Thoracic aorta (tissue), 2 donors: ENCODE measurements around the gene OLFM2. TPM values are rescaled to one million over a fixed set of nuclear protein-coding genes. Genes with fewer than 3 reads are reported as not detected.

ENCODE experiments used
- ATAC-seq: fragments of 150-250 bp; one replicate; pipeline ENCODE4 v1.8.0; 2017; ENCODE audit warnings: low read depth; ENCODE audit not compliant: insufficient number of reproducible peaks, low FRiP score
- DNase-seq: peaks from one replicate; pipeline ENCODE4 v3.0.0-alpha.2; 2020; ENCODE audit warnings: low spot score
- H3K27ac ChIP-seq, 2 donors: fragments of 200-600 bp; sonication (generic); 1 replicate in 1 of 2; 2 replicates in 1 of 2; pipeline ENCODE4 v1.5.1; 2016; ENCODE audit warnings: mild to moderate bottlenecking in 2 of 2, moderate library complexity in 2 of 2
- H3K27me3 ChIP-seq: fragments of 200-600 bp; sonication (generic); replicated peaks from 2 replicates; pipeline ENCODE4 v1.6.0; 2016; ENCODE audit warnings: mild to moderate bottlenecking; ENCODE audit not compliant: insufficient read depth
- H3K36me3 ChIP-seq: fragments of 200-600 bp; sonication (generic); one replicate; pipeline ENCODE4 v1.5.1; 2016
- H3K4me1 ChIP-seq, 2 donors: fragments of 200-600 bp; sonication (generic); 1 replicate in 1 of 2; 2 replicates in 1 of 2; pipeline versions ENCODE4 v1.5.1 to v1.6.0; 2016; ENCODE audit warnings: low read depth in 2 of 2, mild to moderate bottlenecking in 1 of 2; ENCODE audit not compliant: control insufficient read depth in 1 of 2
- H3K4me3 ChIP-seq: fragments of 200-600 bp; sonication (generic); 2 replicates; pipeline ENCODE4 v1.5.1; 2016; ENCODE audit warnings: mild to moderate bottlenecking
- H3K9me3 ChIP-seq: fragments of 200-600 bp; sonication (generic); 2 replicates; pipeline ENCODE4 v1.5.1; 2016
- total RNA-seq, 2 donors: library from RNA; depleted of rRNA; stranded (reverse); fragments of >200 nt; gene quantifications; one replicate each; pipeline versions ENCODE4 v1.1.0 to v1.2.3, GENCODE V29; 2016
- TF ChIP-seq, protein P1 (sequence below): fragments of 200-600 bp; sonication (generic); IDR thresholded peaks from one replicate; pipeline ENCODE4 v1.5.1; 2019; ENCODE audit warnings: antibody characterized with exemption

OLFM2 gene
- total RNA-seq, 2 donors from 2014 or later = 5.8 to 13.4 TPM

DNA sequence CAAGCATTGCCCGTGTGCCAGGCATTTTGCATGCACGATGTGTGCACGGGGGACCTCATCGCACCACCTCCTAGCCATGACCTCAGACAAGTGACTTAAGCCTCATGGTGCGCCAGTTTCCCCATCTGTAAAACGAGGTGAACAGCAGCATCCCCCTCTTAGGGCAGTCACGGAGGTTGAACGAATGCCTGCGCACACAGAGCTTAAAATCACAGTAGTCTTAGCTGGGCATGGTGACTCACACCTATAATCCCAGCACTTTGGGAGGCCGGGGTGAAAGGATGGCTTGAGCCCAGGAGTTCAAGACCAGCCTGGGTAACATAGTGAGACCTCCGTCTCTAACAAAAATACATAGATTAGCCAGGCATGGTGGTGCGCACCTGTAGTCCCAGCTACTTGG, 52.6 kb downstream of the OLFM2 start:
- Histone ChIP-seq H3K4me3 (no peak overlapping the region), H3K9me3 (no peaks in the 10 kb centered on the region), H3K27ac (no peak overlapping the region), H3K36me3 (no peaks in the 10 kb centered on the region), H3K27me3 (no peaks in the 10 kb centered on the region), H3K4me1 (peaks cover 0 to 5% of the 10 kb centered on the region in 2 donors)
- TF ChIP-seq, protein P1, sequence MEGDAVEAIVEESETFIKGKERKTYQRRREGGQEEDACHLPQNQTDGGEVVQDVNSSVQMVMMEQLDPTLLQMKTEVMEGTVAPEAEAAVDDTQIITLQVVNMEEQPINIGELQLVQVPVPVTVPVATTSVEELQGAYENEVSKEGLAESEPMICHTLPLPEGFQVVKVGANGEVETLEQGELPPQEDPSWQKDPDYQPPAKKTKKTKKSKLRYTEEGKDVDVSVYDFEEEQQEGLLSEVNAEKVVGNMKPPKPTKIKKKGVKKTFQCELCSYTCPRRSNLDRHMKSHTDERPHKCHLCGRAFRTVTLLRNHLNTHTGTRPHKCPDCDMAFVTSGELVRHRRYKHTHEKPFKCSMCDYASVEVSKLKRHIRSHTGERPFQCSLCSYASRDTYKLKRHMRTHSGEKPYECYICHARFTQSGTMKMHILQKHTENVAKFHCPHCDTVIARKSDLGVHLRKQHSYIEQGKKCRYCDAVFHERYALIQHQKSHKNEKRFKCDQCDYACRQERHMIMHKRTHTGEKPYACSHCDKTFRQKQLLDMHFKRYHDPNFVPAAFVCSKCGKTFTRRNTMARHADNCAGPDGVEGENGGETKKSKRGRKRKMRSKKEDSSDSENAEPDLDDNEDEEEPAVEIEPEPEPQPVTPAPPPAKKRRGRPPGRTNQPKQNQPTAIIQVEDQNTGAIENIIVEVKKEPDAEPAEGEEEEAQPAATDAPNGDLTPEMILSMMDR = no peak
- DNase-seq (no peak), ATAC-seq (no peak)

DNA sequence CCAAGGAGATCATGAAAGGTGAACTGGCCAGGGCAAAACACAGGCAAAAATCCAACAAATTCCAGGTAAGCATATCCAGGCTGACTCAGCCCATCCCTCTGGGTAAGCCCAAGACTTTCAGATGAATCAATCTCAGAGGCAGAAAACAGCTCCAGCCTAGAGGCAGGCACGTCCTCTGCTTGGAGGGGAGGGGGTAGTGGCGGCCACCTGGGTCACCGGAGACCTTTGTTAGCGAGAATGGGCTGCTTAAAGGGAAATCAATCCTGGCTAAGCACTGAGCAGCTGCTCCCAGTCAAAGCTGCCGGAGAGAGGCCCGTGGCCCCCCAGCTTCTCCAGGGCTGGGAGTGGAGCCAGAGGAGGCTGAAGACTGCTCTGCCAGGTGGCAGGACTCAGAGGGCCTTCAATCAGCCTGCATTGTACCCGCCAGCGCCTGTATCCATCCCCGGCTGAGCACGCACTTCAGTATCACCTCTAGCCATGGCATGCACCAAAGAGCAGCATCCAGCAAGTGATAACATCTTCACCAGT, 53.0 kb downstream of the OLFM2 start:
- Histone ChIP-seq H3K27ac (no peak overlapping the region), H3K36me3 (no peaks in the 10 kb centered on the region), H3K4me1 (peaks cover 0 to 5% of the 10 kb centered on the region in 2 donors), H3K27me3 (no peaks in the 10 kb centered on the region), H3K4me3 (no peak overlapping the region), H3K9me3 (no peaks in the 10 kb centered on the region)
- TF ChIP-seq, protein P1 = no peak
- ATAC-seq = no peak
- DNase-seq = no peak

DNA sequence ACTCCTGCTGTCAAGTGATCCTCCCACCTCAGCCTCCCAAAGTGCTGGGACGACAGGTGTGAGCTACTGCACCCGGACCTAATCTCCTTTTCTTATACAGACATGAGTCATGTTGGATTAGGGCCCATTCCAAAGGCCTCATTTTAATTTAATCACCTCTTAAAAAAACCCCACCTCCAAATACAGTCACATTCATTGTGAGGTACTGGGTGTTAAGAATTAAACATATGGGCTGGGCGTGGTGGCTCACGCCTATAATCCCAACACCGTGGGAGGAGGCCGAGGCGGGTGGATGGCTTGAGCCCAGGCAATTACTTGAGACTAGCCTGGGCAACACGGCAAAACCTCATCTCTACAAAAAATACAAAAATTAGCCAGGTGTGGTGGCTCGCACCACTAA, 54.6 kb downstream of the OLFM2 start:
- Histone ChIP-seq H3K9me3 (no peaks in the 10 kb centered on the region), H3K4me3 (no peak overlapping the region), H3K27me3 (no peaks in the 10 kb centered on the region), H3K36me3 (no peaks in the 10 kb centered on the region), H3K27ac (no peak overlapping the region), H3K4me1 (peaks cover 0 to 5% of the 10 kb centered on the region in 2 donors)
- DNase-seq (no peak), ATAC-seq (no peak)
- TF ChIP-seq, protein P1 = no peak

DNA sequence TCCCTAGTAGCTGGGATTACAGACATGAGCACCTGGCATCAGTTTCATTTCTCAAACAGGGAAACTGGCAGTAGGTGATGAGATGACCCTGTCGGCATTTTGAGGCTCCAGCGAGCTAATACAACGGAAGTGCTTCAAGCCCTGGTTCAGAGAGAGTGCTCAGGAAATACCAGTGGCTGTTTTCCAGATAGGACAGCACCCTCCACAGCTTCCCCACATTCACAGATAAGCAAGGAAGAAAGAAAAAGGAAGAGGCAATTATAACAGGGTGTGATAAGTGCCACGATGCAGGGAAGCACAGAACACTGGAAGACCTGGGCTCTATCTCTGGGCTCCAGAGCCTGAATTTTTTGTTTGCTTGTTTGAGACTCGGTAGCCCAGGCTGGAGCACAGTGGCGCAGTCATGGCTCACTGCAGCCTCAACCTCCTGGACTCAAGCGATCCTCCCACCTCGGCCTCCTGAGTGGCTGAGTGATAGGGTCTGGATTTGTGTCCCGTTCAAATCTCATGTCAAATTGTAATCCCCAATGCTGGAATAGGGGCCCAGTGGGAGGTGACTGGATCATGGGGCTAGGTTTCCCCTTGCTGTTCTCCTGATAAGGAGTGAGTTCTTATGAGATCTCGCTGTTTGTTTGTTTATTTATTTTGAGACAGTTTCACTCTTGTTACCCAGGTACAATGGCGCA, 57.7 kb downstream of the OLFM2 start:
- Histone ChIP-seq H3K27ac (no peak overlapping the region), H3K4me3 (no peak overlapping the region), H3K4me1 (no peaks in the 10 kb centered on the region), H3K9me3 (no peaks in the 10 kb centered on the region), H3K27me3 (no peaks in the 10 kb centered on the region), H3K36me3 (no peaks in the 10 kb centered on the region)
- TF ChIP-seq, protein P1 = no peak
- no peak for ATAC-seq
- DNase-seq = no peak

DNA sequence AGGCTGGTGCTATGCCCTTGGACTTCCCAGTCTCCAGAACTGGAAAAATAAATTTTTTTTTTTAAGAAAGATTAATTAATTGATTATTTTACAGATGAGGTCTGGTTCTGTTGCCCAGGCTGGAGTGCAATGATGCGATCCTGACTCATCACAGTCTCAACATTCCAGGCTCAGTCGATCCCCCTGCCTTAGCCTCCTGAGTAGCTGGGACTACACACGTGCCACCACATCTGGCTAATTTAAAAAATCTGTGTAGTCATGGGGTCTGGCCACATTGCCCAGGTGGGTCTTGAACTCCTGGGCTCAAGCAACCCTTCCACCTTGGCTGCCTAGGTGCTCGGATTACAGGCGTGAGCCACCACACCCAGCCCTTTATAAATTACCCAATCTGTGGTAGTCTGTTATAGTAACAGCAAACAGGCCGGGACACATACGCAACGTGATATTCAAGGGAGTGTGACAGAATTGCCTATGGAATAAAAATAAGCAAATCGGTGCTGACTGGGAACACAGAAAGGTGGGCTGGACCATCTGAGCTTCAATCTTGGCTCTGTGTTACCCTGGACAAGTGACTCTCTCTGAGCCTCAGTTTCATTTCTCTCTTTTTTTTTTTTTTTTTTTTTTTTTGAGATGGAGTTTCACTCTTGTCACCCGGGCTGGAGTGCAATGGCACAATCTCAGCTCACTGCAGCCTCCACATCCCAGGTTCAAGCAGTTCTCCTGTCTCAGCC, 58.4 kb downstream of the OLFM2 start:
- TF ChIP-seq, protein P1 = no peak
- ATAC-seq (no peak), DNase-seq (no peak)
- Histone ChIP-seq H3K4me1 (no peaks in the 10 kb centered on the region), H3K27ac (no peak overlapping the region), H3K27me3 (no peaks in the 10 kb centered on the region), H3K9me3 (no peaks in the 10 kb centered on the region), H3K4me3 (no peak overlapping the region), H3K36me3 (no peaks in the 10 kb centered on the region)
